ENCODE results near the gene MRPS25. TPM values are rescaled to one million over a fixed set of nuclear protein-coding genes. Genes with fewer than 3 reads are reported as not detected.

MRPS25 gene
- polyA plus RNA-seq, 5 donors, result 59.5 to 84.2 (median 71.2) TPM

DNA sequence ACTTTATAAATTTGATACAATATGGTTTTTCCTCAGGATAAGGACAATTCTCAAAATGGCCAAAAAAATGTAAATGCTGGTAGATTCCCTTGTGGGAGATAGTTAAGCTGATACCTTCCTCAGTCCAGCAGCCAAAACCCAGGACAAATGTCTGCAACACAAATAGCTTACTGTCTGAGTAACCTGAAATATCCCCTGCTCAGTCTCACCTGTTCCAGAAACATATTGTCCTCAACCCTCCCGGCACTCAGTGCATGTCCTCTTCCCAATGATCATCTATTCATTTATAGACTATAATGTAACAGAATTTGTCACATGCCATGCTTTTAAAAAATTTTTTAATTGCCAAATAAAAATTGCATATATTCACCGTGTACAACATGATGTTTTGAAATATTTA lies 21.6 kb upstream of the MRPS25 start:
- no peak for DNase-seq

- no peak for DNase-seq
These were observed 21.1 kb upstream of the MRPS25 start for GRCh38 chr3:15086263-15086662.

GRCh38 chr3:15083252-15083651 lies 18.1 kb upstream of the MRPS25 start:
- no peak for DNase-seq

- no peak for DNase-seq
These were observed 17.0 kb upstream of the MRPS25 start for GRCh38 chr3:15081960-15082664.

GRCh38 chr3:15079091-15079490 lies 14.0 kb upstream of the MRPS25 start:
- no peak for DNase-seq

DNA sequence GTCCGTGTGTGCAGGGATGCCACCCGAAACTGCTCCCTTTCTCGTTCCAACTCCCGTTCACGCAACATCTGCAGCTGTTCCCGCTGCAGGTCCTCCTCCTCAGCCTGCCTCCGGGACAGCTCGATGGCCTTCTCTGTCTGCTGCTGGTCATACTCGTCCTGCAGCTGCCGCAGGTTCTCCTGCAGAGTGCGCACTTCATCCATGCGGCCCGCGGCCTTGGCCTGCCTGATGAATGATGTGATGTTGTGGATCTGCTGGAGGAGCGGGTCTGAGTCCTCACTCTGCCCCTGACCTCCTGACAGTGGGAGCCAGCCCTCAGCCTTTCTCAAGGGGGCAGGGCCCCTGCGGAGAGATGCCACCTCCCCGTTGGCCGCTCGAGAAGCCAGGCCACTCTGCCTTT lies 9.4 kb upstream of the MRPS25 start:
- DNase-seq, result no peak

- no peak for DNase-seq
These were observed 6.6 kb upstream of the MRPS25 start for GRCh38 chr3:15071699-15072098.

GRCh38 chr3:15069441-15069840 lies 4.3 kb upstream of the MRPS25 start:
- DNase-seq, result no peak

- no peak for DNase-seq
These were observed 1.4 kb upstream of the MRPS25 start for GRCh38 chr3:15066467-15066866.

DNA sequence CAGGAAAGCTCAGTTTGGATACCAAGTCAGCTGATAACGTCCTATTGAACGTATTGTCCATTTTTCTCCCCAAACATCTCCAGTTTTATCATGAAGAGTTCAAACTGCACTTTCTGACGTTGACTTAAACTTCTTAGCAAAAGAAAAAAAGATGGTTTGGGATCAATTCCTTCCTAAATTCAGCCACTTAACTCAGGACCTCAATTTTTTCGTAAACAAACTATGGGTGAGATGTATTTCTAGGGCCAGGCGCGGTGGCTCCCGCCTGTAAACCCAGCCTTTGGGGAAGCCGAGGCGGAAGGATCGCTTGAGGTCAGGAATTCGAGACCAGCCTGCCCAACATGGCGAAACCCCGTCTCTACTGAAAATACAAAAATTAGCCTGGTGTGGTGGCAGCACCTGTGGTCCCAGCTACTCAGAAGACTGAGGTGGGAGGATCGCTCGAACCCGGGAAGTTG lies 464 bp upstream of the MRPS25 start:
- DNase-seq, result no peak

GRCh38 chr3:15064299-15064834 lies 748 bp downstream of the MRPS25 start:
- DNase-seq, result no peak

DNA sequence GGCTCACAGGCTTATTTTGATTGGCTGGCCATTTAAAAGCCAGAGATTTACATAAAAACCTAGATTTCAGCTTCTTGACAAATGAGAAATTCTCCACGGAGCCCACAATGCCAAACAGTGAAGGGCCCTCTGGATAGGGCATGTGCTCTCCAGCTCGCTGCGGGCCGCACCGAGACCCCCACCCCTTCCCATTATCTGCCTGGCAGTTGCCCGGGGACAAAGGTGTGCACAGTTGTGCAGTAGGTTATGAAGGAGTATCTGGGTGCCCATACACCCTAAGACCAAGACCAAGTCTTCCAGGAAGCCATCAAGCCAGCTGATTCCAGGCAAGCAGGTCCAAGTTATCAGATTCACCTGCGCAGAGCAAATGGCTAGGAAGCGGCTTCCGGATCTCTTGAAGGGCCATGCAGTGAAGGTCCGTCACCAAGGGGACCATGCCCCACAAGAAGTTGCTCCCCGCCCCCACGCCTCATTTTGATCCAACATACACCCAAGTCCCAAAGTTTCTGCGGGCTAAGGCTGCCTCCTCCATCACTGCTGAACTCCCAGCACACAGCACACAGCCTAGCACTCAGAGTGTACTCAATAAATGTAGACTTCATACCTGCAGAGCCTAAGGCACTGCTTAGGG lies 1.3 kb downstream of the MRPS25 start:
- DNase-seq, result no peak

DNA sequence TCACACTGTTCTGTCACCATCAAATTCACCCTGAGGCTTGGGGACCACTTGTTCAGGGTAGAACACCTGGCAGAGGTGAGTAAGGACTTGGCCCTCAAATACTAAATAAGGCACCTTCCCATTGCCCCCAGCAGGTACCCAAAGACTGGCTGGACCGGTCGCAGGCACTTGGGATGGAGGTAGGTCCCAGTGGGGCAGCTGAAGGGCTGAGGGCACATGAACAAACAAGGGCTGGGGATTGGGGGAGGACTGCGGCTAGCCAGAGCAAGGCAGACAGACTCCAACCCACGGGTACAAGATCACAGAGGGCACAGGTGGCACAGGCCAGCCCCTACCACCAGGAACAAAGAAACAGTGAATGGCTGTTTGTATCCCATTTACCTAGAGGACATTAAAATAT lies 1.9 kb downstream of the MRPS25 start:
- DNase-seq, result no peak

- DNase-seq, result no peak
These were observed 5.1 kb downstream of the MRPS25 start for GRCh38 chr3:15060029-15060428.

DNA sequence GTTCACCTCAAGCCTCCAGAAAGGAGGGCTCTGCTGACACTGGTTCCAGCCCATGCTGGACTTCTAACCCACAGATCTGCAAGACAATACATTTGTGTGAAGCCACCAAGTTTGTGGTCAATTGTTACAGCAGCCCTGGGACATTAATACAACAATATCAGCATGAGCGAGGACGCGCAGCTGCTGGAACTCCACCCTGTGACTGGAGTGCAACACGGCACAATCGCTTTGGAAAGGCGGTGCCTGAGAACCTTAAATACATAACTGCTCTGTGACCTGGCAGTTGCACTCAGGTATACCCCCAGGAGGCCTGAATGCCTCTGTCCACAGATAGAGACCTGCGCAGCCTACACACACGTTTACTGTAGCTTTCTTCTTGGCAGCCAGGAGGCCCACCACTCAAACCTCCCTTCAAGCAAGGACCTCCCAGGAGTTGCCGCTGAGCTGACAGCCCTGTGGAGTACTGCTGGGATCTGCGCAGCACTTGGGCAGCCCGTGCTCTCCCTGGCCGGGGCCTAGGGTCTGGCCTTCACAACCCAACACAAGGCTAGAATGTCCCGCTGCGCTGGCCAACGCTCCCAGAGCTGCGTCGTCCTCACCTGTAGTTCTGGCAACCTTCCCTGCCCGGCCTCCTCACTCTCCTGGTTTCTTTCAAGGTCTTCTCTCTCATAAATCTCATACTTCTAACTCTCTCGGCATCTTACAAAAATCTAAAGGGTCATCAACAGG lies 8.3 kb downstream of the MRPS25 start:
- DNase-seq, result no peak

DNA sequence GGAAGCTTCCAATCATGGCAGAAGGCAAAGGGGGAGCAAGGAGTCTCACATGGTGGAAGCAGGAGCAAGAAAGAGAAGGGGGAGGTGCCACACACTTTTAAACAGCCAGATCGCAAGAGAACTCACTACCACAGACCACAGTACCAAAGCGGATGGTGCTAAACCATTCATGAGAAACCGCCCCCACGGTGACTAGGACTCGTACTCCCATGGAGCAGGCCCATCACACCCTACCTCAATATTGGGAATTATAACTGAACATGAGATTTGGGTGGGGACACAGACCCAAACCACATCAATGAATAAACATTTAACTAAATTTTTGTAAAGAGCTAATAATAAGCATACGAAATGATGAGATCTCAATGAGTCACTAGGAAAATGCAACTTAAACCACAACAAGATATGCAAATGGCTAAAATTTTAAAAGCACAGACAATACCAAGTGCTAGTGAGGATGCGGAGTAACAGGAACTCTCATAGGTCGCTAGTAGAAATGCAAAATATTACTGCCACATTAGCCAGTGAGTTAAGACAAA lies 10.0 kb downstream of the MRPS25 start:
- DNase-seq, result no peak

DNA sequence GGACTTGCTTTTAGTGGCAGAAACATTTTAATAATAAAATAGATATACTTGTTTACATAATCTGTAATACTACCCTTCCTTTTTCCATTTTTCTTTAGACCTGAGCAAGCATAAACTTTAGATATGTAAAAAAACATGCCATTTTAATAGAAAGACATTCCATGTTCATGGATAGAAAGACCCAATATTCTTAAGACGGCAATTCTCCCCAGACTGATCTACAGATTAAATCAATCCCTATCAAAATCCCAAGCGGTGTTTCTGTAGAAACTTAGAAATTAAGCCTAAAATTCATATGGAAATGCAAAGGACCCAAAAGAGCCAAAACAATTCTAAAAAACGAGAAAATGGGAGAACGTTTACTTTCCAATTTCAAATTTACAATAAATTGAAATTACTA lies 11.6 kb downstream of the MRPS25 start:
- DNase-seq, result no peak

DNA sequence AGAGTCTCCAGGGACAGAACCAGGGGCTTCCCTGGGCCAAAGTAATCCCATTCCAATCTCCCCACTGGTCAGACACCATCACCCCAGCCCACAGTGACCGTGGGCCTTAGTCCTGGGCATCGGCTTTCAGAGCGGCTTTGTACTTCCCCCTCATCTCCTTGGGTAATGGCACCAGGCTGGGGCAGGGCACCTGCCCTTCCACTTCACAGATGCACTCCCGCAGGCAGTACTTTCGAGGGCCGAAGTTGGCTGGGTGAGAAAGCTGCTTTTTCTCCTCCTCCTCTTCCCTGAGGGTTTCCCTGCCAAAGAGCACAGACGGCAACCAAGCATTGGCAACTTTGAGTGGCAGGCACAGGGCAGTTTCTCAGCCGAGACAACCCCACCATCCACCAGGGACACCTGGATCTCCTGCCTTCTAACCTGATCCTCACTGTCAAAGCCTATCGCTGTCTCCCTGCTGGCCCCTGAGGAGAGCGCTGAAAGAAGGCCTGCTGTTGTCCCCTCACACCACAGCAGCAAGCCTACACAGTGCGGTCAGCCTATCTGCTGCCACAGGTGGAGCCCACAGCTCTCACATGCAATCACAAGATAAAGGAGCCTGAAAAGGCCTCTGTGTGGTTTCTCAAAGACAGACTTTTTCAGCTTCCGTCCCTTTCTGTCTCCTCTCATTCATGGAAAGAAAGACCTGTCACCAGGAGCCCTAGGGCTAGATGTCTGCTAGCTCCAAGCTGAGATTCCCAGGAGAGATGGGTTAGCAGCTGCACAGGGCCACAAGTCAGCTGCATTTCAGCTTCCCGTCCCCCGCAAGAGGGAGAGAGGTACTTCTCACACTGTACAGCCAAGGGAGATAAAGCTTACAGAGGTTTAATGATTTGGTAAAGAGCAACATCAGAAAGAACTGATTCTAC lies 12.5 kb downstream of the MRPS25 start:
- DNase-seq, result no peak

- DNase-seq, result no peak
These were observed 13.6 kb downstream of the MRPS25 start for GRCh38 chr3:15051531-15051930.

- DNase-seq, result no peak
These were observed 14.6 kb downstream of the MRPS25 start for GRCh38 chr3:15050405-15051092.

GRCh38 chr3:15049584-15049983 lies 15.5 kb downstream of the MRPS25 start:
- no peak for DNase-seq

Measured in right lung (tissue), 5 donors.